Smooth muscle cell (in vitro differentiated cells): ENCODE measurements around the gene HTR3E. TPM values are rescaled to one million over a fixed set of nuclear protein-coding genes. Genes with fewer than 3 reads are reported as not detected.

Source experiments
- DNase-seq: peaks from one replicate; lab custom pipeline; 2025; ENCODE audit not compliant: unreplicated experiment; lab: John Stamatoyannopoulos, UW
- H2AFZ ChIP-seq: fragments of 200-600 bp; sonication (generic); 2 replicates; pipeline ENCODE4 v1.6.0; 2016; ENCODE audit warnings: antibody characterized with exemption, low read depth, mild to moderate bottlenecking
- H3F3A ChIP-seq: fragments of 200-600 bp; sonication (generic); 2 replicates; pipeline ENCODE4 v1.6.0; 2017; ENCODE audit warnings: antibody characterized with exemption, low read depth
- H3K27ac ChIP-seq: fragments of 200-600 bp; sonication (generic); 2 replicates; pipeline ENCODE4 v1.5.1; 2016; ENCODE audit warnings: low read depth, mild to moderate bottlenecking
- H3K27me3 ChIP-seq: fragments of 200-600 bp; sonication (generic); 2 replicates; pipeline ENCODE4 v1.6.1; 2016; ENCODE audit warnings: low read depth, mild to moderate bottlenecking
- H3K36me3 ChIP-seq: fragments of 200-600 bp; sonication (generic); 2 replicates; pipeline ENCODE4 v1.5.1; 2016; ENCODE audit warnings: low read depth
- H3K4me1 ChIP-seq: fragments of 200-600 bp; sonication (generic); 2 replicates; pipeline ENCODE4 v1.5.1; 2016; ENCODE audit warnings: low read depth
- H3K4me2 ChIP-seq: fragments of 200-600 bp; sonication (generic); 2 replicates; pipeline ENCODE4 v1.6.0; 2016; ENCODE audit warnings: mild to moderate bottlenecking
- H3K4me3 ChIP-seq: fragments of 200-600 bp; sonication (generic); 2 replicates; pipeline ENCODE4 v1.5.1; 2016; ENCODE audit warnings: mild to moderate bottlenecking
- H3K79me2 ChIP-seq: fragments of 200-600 bp; sonication (generic); 2 replicates; pipeline ENCODE4 v1.6.0; 2016; ENCODE audit warnings: low read depth, mild to moderate bottlenecking
- H3K9ac ChIP-seq: fragments of 200-600 bp; sonication (generic); 2 replicates; pipeline ENCODE4 v1.6.0; 2016; ENCODE audit warnings: low read depth
- H3K9me3 ChIP-seq: fragments of 200-600 bp; sonication (generic); replicated peaks from 2 replicates; pipeline ENCODE4 v1.5.1; 2016; ENCODE audit warnings: low read depth
- H4K20me1 ChIP-seq: fragments of 200-600 bp; sonication (generic); 2 replicates; pipeline ENCODE4 v1.6.0; 2016; ENCODE audit warnings: low read depth
- WGBS: methylation state at CpG from one replicate; pipeline ENCODE4 v1.1.7; 2016; ENCODE audit warnings: low lambda C conversion rate; 5-methylcytosine and 5-hydroxymethylcytosine counted together
- polyA plus RNA-seq: library from polyadenylated mRNA; unstranded; fragments of >200 nt; fragmentation: Nextera tagmentation; extraction: Ambion mirVana; gene quantifications from 2 replicates; pipeline ENCODE4 v1.2.1, GENCODE V29; 2016
- total RNA-seq: library from RNA; depleted of rRNA; stranded (reverse); fragments of >200 nt; gene quantifications from 2 replicates; pipeline ENCODE4 v1.2.3, GENCODE V29; 2014
- TF ChIP-seq, protein P1 (sequence below): fragments of 200-600 bp; sonication (generic); IDR thresholded peaks from 2 replicates; pipeline ENCODE4 v1.5.1; 2017; ENCODE audit warnings: borderline replicate concordance, mild to moderate bottlenecking, antibody characterized with exemption; ENCODE audit not compliant: insufficient read depth, poor library complexity, severe bottlenecking

Gene HTR3E, protein sequence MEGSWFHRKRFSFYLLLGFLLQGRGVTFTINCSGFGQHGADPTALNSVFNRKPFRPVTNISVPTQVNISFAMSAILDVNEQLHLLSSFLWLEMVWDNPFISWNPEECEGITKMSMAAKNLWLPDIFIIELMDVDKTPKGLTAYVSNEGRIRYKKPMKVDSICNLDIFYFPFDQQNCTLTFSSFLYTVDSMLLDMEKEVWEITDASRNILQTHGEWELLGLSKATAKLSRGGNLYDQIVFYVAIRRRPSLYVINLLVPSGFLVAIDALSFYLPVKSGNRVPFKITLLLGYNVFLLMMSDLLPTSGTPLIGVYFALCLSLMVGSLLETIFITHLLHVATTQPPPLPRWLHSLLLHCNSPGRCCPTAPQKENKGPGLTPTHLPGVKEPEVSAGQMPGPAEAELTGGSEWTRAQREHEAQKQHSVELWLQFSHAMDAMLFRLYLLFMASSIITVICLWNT
- not detected in 2 replicates for total RNA-seq
- not detected in 2 replicates for polyA plus RNA-seq

DNA sequence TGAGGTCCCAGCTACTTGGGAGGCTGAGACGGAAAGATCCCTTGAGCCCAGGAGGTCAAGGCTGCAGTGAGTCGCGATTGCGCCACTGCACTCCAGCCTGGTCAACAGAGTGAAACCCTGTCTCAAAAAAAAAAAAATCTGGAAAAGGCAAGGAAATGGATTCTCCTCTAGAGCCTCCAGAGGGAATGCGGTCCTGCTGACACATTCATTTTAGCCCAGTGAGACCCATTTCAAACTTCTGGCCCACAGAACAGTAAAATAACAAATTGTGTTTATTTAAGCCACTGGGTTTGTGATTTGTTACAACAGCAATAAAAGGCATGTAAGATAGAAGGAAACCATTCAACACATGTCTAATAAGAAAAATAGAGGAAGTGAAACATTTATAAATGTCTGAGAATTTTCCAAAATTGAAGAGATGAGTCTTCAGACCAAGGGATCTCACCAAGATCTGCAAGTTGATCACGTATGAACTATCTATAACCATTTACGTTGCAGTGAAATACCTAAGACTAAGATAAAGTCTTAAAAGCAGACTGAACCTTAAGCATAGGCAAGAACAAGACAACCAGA is at the start of gene HTR3E:
TSS of gene HTR3E (plus strand) at position 254 of the 573 bp plus-strand sequence. CDS start 466 bp downstream, outside the sequence.
- Histone ChIP-seq H2AFZ (no peak within 1 kb of the TSS), H3K4me1 (no peaks in the 10 kb centered on the region), H3K9ac (no peak within 1 kb of the TSS), H3K27me3 (peaks cover 4% of the 10 kb centered on the region), H3K36me3 (no peaks in the 10 kb centered on the region), H3K4me2 (no peak within 1 kb of the TSS), H3K79me2 (no peaks in the 10 kb centered on the region), H3K9me3 (peaks cover 13% of the 10 kb centered on the region), H3F3A (no peaks in the 10 kb centered on the region), H3K27ac (no peak within 1 kb of the TSS), H4K20me1 (no peaks in the 10 kb centered on the region), H3K4me3 (no peak within 1 kb of the TSS)
- TF ChIP-seq, protein P1, sequence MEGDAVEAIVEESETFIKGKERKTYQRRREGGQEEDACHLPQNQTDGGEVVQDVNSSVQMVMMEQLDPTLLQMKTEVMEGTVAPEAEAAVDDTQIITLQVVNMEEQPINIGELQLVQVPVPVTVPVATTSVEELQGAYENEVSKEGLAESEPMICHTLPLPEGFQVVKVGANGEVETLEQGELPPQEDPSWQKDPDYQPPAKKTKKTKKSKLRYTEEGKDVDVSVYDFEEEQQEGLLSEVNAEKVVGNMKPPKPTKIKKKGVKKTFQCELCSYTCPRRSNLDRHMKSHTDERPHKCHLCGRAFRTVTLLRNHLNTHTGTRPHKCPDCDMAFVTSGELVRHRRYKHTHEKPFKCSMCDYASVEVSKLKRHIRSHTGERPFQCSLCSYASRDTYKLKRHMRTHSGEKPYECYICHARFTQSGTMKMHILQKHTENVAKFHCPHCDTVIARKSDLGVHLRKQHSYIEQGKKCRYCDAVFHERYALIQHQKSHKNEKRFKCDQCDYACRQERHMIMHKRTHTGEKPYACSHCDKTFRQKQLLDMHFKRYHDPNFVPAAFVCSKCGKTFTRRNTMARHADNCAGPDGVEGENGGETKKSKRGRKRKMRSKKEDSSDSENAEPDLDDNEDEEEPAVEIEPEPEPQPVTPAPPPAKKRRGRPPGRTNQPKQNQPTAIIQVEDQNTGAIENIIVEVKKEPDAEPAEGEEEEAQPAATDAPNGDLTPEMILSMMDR, result no peak
- no peak for DNase-seq
- WGBS, result 88% methylated on average over 7 of the region's 7 CpGs

DNA sequence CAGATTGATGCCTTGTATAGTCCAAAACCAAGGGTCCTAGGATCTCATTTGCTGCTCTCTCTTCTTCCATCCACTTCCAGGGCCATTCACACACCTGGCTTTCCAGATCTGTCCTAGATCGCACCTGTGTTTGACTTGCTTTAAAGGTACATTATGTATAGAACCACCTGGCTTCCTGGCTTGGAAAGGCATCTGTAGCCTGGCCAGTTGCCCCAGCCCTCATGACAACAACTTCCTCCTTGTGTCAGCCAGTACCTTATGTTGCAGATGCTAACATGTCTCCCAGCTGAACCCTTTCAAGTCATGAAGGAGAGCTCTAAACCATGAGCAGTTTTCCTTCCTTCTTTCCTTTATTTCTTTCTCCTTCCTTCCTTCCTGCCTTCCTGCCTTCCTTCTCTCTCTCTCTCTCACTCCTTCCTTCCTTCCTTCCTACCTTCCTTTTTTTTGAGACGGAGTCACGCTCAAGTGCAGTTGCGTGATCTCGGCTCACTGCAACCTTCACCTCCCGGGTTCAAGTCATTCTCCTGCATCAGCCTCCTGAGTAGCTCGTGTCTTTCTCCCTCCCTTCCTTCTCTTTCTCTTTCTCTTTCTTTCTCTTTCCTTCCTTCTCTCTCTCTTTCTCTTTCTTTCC is 46.5 kb upstream of the HTR3E start:
- H2AFZ ChIP-seq, result no peak overlapping the region
- H4K20me1 ChIP-seq, result no peaks in the 10 kb centered on the region
- no peaks in the 10 kb centered on the region for H3K27me3 ChIP-seq
- TF ChIP-seq, protein P1, result no peak
- H3K27ac ChIP-seq, result no peak overlapping the region
- no peak overlapping the region for H3K9ac ChIP-seq
- no peak overlapping the region for H3K4me3 ChIP-seq
- no peaks in the 10 kb centered on the region for H3K9me3 ChIP-seq
- no peaks in the 10 kb centered on the region for H3K79me2 ChIP-seq
- WGBS, result 92% methylated on average over 7 of the region's 7 CpGs
- no peaks in the 10 kb centered on the region for H3K36me3 ChIP-seq
- no peak for DNase-seq
- H3K4me1 ChIP-seq, result no peaks in the 10 kb centered on the region
- no peaks in the 10 kb centered on the region for H3F3A ChIP-seq
- no peak overlapping the region for H3K4me2 ChIP-seq

DNA sequence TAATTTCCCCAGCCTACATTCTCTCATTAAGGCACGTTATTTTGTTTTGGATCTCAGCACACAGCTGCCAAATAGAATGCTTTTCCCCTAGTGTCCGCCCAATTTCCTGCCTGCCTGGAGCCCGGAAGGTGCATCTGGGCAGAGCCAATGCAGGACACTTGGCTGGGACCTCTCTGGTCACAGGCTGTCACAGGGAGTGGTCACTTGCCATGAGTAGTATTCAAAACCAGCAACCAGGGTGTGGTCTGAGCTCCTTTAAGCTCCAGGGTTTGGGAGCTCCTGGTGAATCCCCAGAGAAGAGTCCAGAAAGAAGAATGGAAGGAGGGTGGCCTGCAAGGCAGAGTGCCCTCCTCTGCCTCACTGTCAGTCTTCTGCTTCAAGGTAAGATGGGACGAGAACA is 44.1 kb upstream of the HTR3E start, which contains the start of gene HTR3C:
TSS of gene HTR3C (plus strand) at position 281 of the 400 bp plus-strand sequence. CDS start at position 315, 34 bp downstream.
- H3K36me3 ChIP-seq, result no peaks in the 10 kb centered on the region
- no peaks in the 10 kb centered on the region for H3K27me3 ChIP-seq
- H3K9me3 ChIP-seq, result no peaks in the 10 kb centered on the region
- H3K9ac ChIP-seq, result no peak within 1 kb of the TSS
- no peak within 1 kb of the TSS for H3K27ac ChIP-seq
- H3K4me3 ChIP-seq, result no peak within 1 kb of the TSS
- TF ChIP-seq, protein P1, result no peak
- 78% methylated on average over 4 of the region's 4 CpGs for WGBS
- DNase-seq, result no peak
- no peak within 1 kb of the TSS for H3K4me2 ChIP-seq
- no peaks in the 10 kb centered on the region for H4K20me1 ChIP-seq
- no peaks in the 10 kb centered on the region for H3K79me2 ChIP-seq
- no peaks in the 10 kb centered on the region for H3F3A ChIP-seq
- no peak within 1 kb of the TSS for H2AFZ ChIP-seq
- H3K4me1 ChIP-seq, result no peaks in the 10 kb centered on the region
